HL-60/S4 treated with retinoic acid at 250 ng/mL for 4 days and 3 days (cell line): ENCODE measurements around the gene LYSMD2.

Source experiments
- in situ Hi-C: fragments of 300-500 bp; cut with MboI; formaldehyde crosslinking; loops from 2 replicates; pipeline ENCODE4 v1.7.0; 2022; ENCODE audit warnings: low sequenced_read_pairs

The LYSMD2 gene

DNA sequence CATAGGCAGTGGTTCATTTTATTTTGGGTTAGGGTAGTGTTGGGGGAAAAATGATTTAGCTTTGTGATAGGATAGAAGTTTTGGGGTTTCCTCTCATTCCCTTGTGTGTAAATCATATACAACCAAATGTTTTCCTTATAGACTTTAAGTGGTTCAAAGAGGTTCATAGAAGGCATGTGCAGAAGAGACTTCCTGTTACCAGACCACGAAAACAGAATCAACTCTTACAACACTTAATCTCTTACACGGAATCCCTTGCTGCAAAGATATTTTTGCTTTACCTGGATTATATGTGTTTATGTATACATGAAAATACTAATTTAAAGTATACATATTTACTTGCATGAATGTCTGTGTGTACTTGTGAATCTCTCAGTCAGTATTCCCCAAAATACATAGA is 16.8 kb upstream of the LYSMD2 start:
- in situ Hi-C loops, result no loop called here

DNA sequence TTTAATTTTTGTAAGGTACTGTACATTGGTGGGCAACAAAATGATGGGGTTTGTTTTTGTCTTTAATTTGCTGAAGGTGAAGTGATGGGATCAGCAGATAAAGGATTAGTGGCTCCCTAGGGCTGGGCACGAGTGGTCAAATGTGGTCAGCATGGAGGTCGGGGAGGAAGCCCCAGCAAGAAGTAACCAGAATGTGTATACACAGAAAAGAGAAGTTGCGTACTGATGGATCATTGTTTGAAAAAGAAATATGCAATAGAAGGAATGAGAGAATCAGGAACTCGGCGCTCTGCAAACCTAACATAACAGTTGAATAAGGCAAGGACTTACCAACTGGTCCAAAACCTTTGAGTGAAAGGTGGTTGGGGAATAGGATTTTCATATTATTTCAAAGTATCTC is 15.4 kb upstream of the LYSMD2 start:
- in situ Hi-C loops, result no loop called here

DNA sequence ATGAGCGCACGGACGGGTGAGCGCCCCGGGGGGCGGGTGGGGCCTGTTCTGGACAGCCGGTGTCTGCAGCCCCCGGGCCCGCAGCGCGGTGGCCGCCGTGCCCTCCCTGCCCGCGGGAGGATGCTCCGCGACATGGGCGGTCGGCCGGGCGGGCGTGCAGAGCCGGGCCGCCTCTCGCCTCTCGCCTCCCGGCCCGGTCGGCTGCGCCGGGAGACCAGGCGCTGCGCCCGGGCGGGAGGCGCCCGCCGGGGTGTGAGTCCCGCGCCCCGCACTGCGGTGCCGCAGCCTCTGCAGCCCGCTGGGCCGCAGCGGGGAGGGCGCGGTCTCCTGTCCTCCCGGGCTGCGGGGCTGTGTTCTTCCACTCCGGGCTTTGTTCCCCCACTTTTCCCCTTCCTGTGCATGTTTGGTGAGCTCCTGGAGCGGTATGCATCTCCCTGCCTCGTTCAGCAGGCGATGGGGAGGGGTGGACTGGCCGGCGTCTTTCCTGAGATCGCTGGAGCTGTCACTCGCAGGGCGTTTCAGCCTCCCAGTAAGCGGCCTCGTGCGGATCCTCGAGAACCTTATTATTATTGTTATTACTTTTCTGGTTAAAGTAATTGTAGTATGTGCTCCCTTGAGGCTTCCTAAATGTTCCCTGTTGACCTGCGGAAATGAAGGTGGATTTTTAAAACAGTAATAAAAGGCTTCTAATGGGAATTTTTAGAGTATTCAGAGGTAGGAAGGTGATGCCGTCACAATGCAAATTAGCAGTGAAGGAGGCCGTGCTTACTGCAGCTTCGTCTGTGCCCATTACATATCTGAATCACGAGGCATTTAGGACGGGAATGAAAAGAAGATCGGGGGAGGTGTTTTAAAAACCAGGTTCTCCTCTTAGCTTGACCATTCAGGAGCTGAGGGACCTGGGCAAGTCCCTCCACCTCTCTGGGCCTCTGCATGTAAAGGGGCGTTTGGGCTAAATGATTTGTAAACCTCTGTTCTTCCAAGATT is 14.5 kb upstream of the LYSMD2 start:
- in situ Hi-C loops, result no loop called here

DNA sequence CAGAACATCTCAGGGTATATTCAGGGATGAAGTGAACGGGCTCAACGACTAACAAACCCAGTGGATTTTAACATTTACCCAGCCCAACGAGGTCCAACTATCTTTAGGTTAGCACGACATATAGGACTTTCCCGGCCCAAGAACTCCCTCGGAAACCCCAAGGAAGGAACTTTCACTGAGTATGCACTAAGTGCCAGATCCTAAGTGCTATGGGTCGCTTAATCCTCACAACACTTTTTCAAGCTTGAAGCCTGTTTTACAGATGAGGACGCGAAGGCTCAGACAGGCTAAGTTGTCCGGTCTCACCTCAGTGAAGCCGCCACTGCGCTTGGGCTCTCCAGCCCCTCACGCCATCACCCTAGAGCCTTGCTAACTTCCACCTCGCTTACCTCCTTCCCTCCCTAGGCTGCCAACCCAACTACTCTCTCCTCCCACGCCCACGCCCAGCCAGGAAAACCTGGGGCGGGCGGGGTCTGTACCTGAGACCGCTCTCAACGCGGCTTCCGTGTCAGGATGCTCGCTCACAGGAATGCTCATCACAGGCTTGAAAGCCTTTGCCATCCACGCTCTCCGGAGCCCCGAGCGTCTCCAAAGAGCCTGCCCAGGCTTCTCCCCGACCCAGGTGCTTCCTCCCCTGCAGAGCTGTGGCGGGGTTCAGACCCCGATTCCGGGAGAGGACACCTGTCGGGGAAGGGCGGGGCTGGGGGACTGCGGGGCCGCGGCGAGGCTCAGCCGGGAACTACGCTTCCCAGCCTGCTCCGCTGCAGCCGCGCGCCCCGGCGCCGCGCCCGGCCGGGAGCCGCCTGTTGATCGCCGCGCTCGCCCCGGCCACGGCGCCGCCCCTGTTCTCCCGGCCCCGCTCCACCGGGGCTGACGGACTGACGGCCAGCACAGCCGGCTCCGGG is 13.6 kb upstream of the LYSMD2 start, which contains the start of gene TMOD2:
TMOD2 (plus strand) TSS at position 806 of the 905 bp plus-strand sequence. CDS start 14,845 bp downstream, outside the sequence.
- in situ Hi-C loops, result no loop called here

DNA sequence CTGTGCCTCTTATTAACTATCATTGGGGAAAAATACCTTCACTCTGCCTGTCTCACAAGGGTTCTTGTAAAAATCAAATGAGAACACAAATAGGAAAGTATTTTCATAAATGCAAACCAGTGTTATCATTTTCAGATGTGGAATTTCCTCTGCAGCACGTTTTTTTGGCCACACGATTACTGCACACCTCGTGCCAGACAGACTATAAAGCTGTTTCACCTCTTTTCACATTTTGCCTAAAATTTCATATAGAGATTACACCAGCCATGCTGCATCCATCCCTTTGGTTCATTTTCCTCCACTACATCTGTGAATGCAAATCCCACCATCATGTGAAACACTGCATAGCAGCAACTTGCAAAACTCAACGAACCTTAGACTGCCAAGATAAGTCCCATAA is 12.7 kb upstream of the LYSMD2 start:
- in situ Hi-C loops, result no loop called here

DNA sequence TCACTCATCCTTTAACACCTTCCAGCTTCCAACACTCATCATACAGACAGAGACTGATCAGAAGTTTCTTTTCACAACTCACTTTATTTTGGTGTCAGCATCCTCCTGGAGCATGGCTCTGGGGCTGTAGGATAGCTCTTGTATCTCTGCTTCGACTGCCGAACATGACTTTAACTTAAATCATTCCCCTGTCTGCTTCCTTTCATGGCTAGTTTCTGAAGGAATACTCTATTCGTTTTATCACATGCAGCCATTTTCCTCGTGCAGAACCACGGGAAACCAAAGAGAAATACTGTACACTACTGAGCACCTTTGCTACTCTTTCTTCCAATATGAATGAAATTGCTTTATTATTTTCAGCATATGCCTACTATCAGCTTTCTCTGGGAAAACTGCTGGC is 11.9 kb upstream of the LYSMD2 start:
- in situ Hi-C loops, result no loop called here

DNA sequence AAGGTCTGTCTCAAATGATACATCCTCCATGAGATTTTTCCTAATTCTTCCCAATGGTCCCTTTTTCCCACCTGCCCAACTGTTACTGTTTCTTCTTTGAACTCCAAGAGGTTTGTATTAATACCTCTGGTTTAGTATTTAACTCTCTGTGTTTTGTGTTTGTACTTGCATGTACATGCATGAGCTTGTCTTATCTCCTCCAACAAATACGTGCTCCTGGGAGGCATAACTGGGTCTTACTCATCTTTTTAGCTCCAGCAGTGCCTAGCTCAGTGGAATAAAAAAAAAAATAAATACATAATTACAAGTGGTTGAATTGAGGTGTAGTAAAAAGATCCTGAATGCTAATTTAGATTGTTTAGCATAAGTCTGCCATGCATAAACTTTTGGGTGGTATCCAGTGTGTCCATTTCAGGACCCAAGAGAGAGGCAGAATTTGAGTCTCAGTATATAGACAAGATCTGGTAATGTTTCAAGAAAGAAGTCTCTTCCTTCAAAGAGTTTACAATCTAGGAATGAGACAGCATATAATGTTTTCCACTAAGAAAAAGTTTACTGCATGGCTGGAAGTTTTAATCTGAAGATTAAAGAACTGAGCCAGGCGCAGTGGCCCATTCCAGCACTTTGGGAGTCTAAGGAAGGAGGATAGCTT is 1.7 kb upstream of the LYSMD2 start:
- in situ Hi-C loops, result no loop called here

DNA sequence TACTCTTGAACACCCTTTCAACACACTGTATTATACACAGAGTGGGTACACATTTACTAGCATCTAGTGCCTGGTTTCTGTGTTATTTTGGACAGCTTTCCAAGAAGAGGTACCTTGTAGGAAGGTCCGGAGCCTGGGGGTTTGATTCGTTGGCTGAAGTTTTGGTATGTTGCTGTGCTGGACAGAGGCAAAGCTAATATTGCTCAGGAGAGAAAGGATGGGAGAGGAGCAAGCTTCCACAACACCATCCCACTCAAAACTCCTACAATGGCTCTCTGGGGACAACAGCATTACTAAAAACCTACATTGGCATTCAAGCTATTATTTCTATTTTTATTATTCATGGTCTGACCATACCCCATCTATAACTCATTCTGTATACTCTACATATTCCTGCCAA is 1.1 kb upstream of the LYSMD2 start:
- in situ Hi-C loops, result no loop called here

DNA sequence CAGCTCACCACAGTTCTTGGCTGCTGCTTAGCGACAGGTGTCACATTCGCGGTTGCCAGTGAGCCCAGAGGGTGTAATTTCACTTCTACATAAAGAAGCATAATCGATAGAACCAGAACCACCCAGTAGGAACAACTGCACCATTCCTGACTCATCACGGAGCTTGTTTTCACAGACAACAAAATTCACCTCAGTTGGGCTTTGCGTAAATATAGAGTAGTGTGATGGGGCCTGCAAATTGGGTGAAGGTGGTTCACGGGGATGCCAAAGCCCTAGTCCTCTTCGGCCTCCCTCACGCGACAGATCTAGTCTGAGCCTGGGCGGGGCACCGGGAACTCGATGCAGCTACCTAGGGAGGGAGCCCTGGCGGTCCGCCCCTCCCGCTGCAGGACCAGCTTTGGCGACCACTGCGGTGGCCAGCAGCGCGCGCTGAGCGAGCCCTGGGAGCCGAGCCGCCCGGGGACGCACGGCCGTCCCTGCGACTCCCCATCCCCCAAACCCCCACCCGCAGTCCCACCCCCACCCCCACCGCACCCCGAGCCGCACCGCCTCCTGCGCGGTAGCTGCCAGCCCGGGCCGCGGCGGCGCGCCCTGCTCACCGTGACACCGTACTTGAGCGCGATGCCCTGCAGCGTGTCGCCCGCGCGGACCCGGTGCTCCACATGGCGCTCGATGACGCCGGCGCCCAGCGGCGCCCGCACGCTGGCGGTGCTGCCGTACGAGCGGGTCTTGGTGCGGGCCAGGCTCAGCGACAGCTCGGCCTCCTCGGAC is 519 bp downstream of the LYSMD2 start:
- in situ Hi-C loops, result no loop called here

DNA sequence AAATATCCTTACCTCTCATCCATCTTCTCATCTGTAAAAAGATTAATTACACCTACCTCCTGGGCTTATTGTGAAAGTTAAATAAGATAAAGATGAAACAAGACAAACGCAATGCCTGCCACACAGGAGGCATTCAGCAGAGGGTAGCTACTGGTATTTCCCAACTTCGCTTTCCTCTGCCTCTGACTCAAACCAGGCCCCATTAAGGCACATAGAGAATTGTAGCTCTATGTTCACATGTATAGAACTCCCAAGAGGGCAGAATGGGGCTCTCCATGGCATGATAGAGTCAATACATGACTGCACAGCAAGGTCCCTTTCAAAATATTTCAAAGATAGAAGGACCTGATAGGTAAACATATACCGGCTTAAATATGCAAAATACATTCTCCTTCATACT is 1.4 kb downstream of the LYSMD2 start:
- in situ Hi-C loops, result no loop called here

DNA sequence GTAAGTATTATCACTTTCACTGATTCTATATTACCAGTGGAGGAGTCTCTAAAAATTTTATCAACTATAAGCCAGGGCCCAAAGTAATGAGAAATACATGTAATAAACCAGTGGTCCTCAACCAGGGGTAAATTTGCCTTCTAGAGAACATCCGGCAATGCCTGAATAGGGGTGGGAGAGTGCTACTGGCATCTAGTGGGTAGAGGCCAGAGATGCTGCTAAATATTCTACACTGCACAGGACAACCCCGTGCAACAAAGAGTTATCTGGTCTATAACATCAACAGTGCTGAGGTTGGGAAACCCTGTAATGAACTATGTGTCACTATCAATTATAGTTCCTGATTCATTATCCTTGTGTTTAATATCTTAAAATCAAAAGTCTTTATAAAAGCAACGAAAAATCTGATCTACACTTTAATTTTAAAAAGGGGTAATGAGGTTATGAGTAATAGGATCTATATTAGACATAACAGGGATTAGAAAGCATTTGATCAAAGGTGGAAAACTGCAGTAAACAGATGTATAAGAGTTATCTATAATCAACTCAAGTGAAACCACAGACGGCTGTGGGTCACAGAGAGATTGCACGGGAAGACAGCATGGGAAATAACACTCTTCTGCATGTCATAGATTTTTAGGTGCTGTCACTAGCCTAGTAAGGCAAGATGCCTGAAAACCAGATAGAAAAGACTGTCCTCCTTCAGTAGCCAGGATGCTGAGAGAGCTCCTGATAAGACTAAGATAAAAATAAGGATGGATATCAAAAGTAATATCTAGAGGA is 2.0 kb downstream of the LYSMD2 start:
- in situ Hi-C loops, result no loop called here

DNA sequence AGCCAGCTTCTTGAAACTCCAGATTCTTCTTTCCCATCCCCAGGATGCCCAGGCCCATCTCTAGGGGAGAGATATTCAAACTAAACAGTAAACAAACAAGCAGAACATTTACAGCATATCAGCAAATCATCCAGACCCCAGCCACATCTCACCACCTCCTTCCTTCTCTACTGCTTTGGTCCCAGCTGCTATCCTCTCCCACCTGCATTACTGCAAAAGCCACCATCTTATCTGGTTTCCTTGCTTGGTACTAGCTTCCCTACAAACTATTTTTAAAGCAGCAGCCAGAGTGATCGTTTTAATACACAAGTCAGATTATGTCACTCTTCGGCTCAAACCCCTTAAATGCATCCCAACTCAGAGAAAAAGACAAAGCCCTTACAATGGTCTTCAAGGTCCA is 4.8 kb downstream of the LYSMD2 start:
- in situ Hi-C loops, result no loop called here

DNA sequence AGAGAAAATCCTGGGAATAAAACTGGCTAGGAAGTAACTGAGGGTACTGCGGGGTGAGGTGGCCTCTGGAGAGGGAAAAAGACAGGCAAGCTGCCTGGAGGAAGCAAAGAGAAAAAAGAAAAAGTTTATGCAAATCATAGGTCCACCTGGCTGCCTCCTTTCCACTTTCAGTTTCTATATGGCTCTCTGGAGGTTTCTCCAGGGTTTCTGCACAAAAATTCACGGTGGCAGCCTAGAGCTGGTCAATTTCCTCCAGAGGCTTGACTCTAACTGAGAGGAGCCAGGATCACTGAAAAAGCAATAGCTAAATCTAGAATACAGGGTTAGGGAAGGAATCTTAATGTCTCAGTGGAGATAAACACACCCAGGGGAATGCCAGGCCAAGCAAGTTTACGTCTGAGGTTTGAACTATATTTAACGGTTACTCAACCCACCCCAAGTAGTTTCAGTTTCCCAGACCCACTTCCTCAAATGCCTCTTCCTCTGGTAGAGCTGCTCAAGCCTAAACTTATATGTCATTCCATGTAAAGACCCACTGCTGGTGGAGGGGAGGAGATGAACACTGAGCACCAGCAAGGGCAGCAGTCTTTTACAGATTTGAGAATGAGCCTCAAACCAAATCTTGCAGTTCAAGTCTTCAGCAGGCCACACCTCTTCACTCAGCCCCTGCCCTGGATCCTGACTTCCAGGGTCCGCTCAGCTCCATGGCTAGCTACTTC is 5.7 kb downstream of the LYSMD2 start:
- in situ Hi-C loops, result no loop called here

DNA sequence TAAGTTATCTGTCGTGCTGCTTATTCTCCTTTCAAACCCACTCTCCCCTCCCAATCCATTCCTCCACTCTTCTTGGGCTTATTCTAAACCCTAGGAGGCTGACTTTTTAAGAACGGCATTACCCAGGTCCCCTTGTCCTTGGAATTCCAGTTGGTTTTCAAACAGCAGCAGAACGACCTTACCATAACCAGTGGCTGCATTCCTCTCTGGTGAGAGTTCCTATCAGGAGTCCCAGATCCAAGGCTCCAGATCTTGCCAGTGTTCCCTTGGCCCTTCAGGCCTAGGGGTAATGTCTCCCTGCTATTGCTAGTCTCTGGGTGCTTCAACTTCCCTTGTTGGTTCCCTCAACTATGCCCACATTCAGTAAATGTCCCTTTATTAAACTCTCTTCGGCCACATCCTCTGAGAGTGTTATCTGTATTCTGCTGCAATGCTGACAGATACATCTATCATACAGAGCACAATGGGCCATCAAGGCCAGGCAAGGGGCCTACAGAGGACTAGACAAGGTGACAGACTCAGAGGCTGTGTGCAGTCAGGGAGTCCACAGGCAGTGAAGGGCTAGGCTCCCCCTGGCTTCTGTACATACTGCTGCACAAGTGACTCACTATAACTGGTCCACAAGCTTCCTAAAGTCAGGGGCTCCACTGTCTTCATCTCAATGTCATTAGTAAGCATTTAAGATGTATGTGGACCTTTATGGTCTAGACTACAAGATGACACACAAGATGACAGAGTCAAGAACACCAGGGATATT is 10.1 kb downstream of the LYSMD2 start:
- in situ Hi-C loops, result no loop called here

DNA sequence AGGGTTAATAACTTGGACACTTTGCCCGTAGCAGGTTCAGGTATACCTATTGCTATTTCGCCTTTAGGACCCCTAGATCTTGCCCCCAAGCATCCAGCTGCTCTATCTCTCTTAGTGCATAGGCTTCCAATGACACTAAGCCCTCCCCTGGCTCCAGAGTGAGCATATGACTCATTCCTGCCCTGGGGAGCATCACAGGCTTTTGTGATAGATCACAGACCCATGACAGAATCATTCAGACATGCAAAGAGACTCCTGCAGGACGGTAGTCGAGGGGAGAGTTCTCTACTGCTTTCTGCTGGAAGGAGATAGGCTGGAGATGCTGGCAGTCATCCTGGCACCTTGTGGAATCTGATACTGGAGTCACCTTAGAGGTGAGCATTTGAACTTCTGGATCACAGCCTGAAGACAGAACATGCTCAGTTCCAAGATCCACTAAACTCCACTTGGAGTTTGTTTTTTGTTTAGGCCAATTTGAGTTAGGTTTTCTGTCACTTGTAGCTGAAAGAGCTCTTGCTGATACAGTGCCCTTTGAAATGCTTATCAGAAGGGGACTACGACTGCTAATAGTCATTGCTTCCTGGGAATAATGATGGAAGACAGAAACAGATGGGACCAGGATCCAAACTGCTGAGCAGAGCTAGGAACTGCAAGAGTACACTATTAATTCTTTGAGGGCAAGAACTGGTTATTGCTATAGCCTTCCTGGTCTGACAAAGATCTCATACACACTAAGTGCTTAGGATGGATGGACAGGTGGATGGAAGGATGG is 11.0 kb downstream of the LYSMD2 start:
- in situ Hi-C loops, result no loop called here

DNA sequence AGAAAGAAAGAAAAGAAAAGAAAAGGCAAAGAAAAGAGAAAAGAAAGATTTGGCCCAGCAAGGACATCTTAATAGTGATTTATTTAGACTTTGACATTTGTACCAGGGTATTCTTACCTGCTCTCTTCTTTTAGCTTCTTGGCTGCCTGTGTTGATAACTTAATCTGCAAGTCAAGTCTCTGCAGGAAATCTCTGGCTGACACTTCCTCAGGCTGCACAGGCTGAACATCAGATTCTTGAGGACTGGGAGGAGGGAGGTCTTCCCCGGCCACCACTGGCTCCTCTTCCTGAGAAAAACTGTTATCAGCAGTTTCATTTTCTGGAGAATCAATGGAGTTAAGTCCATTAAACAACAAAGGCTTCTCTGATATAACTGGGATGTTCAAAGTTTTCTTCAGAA is 12.8 kb downstream of the LYSMD2 start:
- in situ Hi-C loops, result no loop called here

DNA sequence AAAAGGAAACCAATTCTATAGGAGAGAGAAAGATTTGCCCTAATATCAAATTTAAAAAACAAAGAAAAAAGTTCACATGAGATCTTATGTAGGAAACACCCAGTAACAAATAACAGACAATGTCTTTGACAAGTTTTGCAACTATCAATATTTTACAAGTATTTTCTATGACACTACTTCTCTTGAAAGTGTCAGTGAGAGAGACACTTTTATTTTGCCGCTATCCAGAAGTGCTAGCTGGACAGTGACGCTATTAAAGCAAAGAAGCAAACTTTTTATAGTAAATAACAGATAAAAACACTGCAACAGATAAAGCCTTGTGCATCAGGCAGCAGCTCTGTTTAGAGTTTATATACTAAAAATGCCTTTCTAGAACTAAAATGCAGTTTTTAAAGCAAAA is 13.3 kb downstream of the LYSMD2 start:
- in situ Hi-C loops, result no loop called here
